GM12878 (cell line): ENCODE data around the gene HERPUD1. TPM values are rescaled to one million over a fixed set of nuclear protein-coding genes. Genes with fewer than 3 reads are reported as not detected.

Experiments used
- BHLHE40 ChIP-seq, 2 experiments: fragments of 450-650 bp in 1 of 2; IDR thresholded peaks; 2 replicates each; pipeline ENCODE4 v1.6.1; 2011 to 2017; ENCODE audit warnings: low read depth in 2 of 2, borderline replicate concordance in 1 of 2, improper control_type of control experiment in 1 of 2, low read length in 1 of 2, mild to moderate bottlenecking in 1 of 2
- CREM ChIP-seq: IDR thresholded peaks from 2 replicates; pipeline ENCODE4 v1.6.1; 2014; ENCODE audit warnings: antibody characterized with exemption, low read depth
- DPF2 ChIP-seq: fragments of 450-650 bp; IDR thresholded peaks from 2 replicates; pipeline ENCODE4 v1.6.1; 2017; ENCODE audit warnings: mild to moderate bottlenecking
- ESRRA ChIP-seq: IDR thresholded peaks from 2 replicates; pipeline ENCODE4 v1.6.1; 2012; ENCODE audit warnings: mild to moderate bottlenecking, low read length, improper control_type of control experiment
- ETV6 ChIP-seq, 2 experiments: fragments of 450-650 bp in 1 of 2; IDR thresholded peaks in 1 of 2; conservative IDR thresholded peaks in 1 of 2; 2 replicates each; pipeline ENCODE4 v1.6.1; 2014; ENCODE audit warnings: antibody characterized with exemption in 1 of 2, borderline replicate concordance in 1 of 2, low read depth in 1 of 2, mild to moderate bottlenecking in 1 of 2, moderate library complexity in 1 of 2
- FOXM1 ChIP-seq: IDR thresholded peaks from 2 replicates; pipeline ENCODE4 v1.6.1; 2012; ENCODE audit warnings: low read depth, mild to moderate bottlenecking, inconsistent platforms, low read length, moderate library complexity
- GATAD2B ChIP-seq: fragments of 450-650 bp; conservative IDR thresholded peaks from 2 replicates; pipeline ENCODE4 v1.6.1; 2017; ENCODE audit warnings: low read depth, mild to moderate bottlenecking, moderate library complexity
- IKZF1 ChIP-seq: fragments of 450-650 bp; conservative IDR thresholded peaks from 2 replicates; pipeline ENCODE4 v1.6.1; 2017; ENCODE audit warnings: antibody characterized with exemption, mild to moderate bottlenecking
- JUND ChIP-seq: IDR thresholded peaks from 2 replicates; pipeline ENCODE4 v1.6.1; 2012; ENCODE audit warnings: low read depth, mild to moderate bottlenecking, low read length, improper control_type of control experiment, moderate library complexity
- MEF2A ChIP-seq: IDR thresholded peaks from 2 replicates; pipeline ENCODE4 v1.6.1; 2011; ENCODE audit warnings: low read depth, mild to moderate bottlenecking, low read length, moderate library complexity; ENCODE audit not compliant: insufficient read depth
- MEF2B ChIP-seq: fragments of 450-650 bp; IDR thresholded peaks from 2 replicates; pipeline ENCODE4 v1.6.1; 2018; ENCODE audit warnings: mild to moderate bottlenecking, moderate library complexity; ENCODE audit not compliant: partially characterized antibody, poor library complexity, severe bottlenecking
- NFIC ChIP-seq: IDR thresholded peaks from 2 replicates; pipeline ENCODE4 v1.6.1; 2012; ENCODE audit warnings: low read depth, mild to moderate bottlenecking, inconsistent platforms, low read length, moderate library complexity
- NFYA ChIP-seq: IDR thresholded peaks from 2 replicates; pipeline ENCODE4 v1.6.1; 2011; ENCODE audit warnings: low read depth, mild to moderate bottlenecking, low read length, improper control_type of control experiment, borderline replicate concordance
- PBX3 ChIP-seq: IDR thresholded peaks from 2 replicates; pipeline ENCODE4 v1.6.1; 2011; ENCODE audit warnings: mild to moderate bottlenecking, low read depth, low read length, moderate library complexity; ENCODE audit not compliant: insufficient replicate concordance
- RUNX3 ChIP-seq: IDR thresholded peaks from 2 replicates; pipeline ENCODE4 v1.6.1; 2012; ENCODE audit warnings: low read length, inconsistent platforms
- SMAD1 ChIP-seq: fragments of 450-650 bp; IDR thresholded peaks from 2 replicates; pipeline ENCODE4 v1.6.1; 2018; ENCODE audit warnings: mild to moderate bottlenecking, low read depth; ENCODE audit not compliant: partially characterized antibody
- SMC3 ChIP-seq: IDR thresholded peaks from 2 replicates; pipeline ENCODE4 v1.6.1; 2011; ENCODE audit warnings: low read length, improper control_type of control experiment, borderline replicate concordance
- SP1 ChIP-seq: IDR thresholded peaks from one replicate; pipeline ENCODE4 v1.6.1; 2011; ENCODE audit warnings: low read depth, low read length
- SUZ12 ChIP-seq: fragments of 200-600 bp; sonication (generic); IDR thresholded peaks from one replicate; pipeline ENCODE4 v1.6.1; 2018; ENCODE audit warnings: antibody characterized with exemption, mild to moderate bottlenecking; ENCODE audit not compliant: unreplicated experiment
- TCF7 ChIP-seq: IDR thresholded peaks from 2 replicates; pipeline ENCODE4 v1.6.1; 2014; ENCODE audit warnings: antibody characterized with exemption, borderline replicate concordance
- ZNF217 ChIP-seq: fragments of 450-650 bp; IDR thresholded peaks from 2 replicates; pipeline ENCODE4 v1.6.1; 2017; ENCODE audit warnings: antibody characterized with exemption, mild to moderate bottlenecking
- ZNF384 ChIP-seq: IDR thresholded peaks from 2 replicates; pipeline ENCODE4 v1.6.1; 2012; ENCODE audit warnings: low read depth, mild to moderate bottlenecking, low read length, improper control_type of control experiment, borderline replicate concordance
- polyA plus RNA-seq, 11 experiments: library from polyadenylated mRNA; depleted of rRNA in 4 of 11; unstranded in 6 of 11; stranded (reverse) in 5 of 11; fragments of >200 nt; fragmentation: Nextera tagmentation in 4 of 11; fragmentation: Illumina TruSeq in 1 of 11; extraction: Ambion mirVana in 4 of 11; extraction: Trizol in 1 of 11; gene quantifications; 1 replicate in 1 of 11; 2 replicates in 10 of 11; pipeline versions ENCODE4 v1.2.1 to v1.2.3, GENCODE V29; 2011 to 2016; ENCODE audit warnings: inconsistent platforms in 2 of 11, missing spikeins in 2 of 11, low read depth in 1 of 11
- total RNA-seq, 4 experiments: library from RNA; depleted of rRNA in 3 of 4; stranded (reverse); fragments of >200 nt in 3 of 4; fragmentation: Illumina TruSeq in 1 of 4; extraction: Trizol in 1 of 4; gene quantifications; 2 replicates each; pipeline versions ENCODE4 v1.2.1 to v1.2.3, GENCODE V29; 2013 to 2021
- TF ChIP-seq, protein P1 (sequence below): fragments of 450-650 bp; IDR thresholded peaks from 2 replicates; pipeline ENCODE4 v1.6.1; 2017; ENCODE audit warnings: mild to moderate bottlenecking
- TF ChIP-seq, protein P2 (sequence below): fragments of 450-650 bp; IDR thresholded peaks from 2 replicates; pipeline ENCODE4 v1.6.1; 2017; ENCODE audit warnings: mild to moderate bottlenecking, moderate library complexity

The HERPUD1 gene
- total and polyA plus RNA-seq, 10 of the 15 experiments (the other 5 are each of a cell fraction or from before 2014, with no cell fraction given), result 32.6 to 212 (median 122) TPM

GRCh38 chr16:56898847-56899246 is 33.1 kb upstream of the HERPUD1 start (continued):
- TF ChIP-seq MEF2B (peak; percentile 67), ZNF384 (no peak), IKZF1 (peak; percentile 84), NFIC (peak; percentile 91), RUNX3 (peak; percentile 97), ZNF217 (peak; percentile 56; the same call in 1 of the 2 replicates), CREM (peak; percentile 25; the same call in 1 of the 2 replicates), SP1 (no peak), SMAD1 (no peak), GATAD2B (0 out of 2 replicates have a peak, but pooled peaks have one; percentile 21), JUND (no peak), NFYA (no peak), PBX3 (no peak), SUZ12 (no peak), DPF2 (peak; percentile 66), ESRRA (no peak), MEF2A (no peak; the same call in 1 of the 2 replicates), FOXM1 (peak; percentile 71; the same call in 1 of the 2 replicates), ETV6 (conservative IDR thresholded peaks at IDR 0.05 in 1 of 2, IDR thresholded peaks at IDR 0.05 in 1 of 2; ENCODE audit: borderline replicate concordance in 1 of 2, low read depth in 1 of 2) (peak in 1 of 2 experiments; percentile 96; a peak in 2 of 4 replicates), BHLHE40 (IDR thresholded peaks at IDR 0.05; ENCODE audit: borderline replicate concordance in 1 of 2, low read depth in 2 of 2, low read length in 1 of 2) (peak in 1 of 2 experiments; percentile 20; a peak in 1 of 4 replicates), SMC3 (no peak), TCF7 (peak; percentile 86)
- TF ChIP-seq, protein P1, sequence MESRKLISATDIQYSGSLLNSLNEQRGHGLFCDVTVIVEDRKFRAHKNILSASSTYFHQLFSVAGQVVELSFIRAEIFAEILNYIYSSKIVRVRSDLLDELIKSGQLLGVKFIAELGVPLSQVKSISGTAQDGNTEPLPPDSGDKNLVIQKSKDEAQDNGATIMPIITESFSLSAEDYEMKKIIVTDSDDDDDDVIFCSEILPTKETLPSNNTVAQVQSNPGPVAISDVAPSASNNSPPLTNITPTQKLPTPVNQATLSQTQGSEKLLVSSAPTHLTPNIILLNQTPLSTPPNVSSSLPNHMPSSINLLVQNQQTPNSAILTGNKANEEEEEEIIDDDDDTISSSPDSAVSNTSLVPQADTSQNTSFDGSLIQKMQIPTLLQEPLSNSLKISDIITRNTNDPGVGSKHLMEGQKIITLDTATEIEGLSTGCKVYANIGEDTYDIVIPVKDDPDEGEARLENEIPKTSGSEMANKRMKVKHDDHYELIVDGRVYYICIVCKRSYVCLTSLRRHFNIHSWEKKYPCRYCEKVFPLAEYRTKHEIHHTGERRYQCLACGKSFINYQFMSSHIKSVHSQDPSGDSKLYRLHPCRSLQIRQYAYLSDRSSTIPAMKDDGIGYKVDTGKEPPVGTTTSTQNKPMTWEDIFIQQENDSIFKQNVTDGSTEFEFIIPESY, result no peak
- TF ChIP-seq, protein P2, sequence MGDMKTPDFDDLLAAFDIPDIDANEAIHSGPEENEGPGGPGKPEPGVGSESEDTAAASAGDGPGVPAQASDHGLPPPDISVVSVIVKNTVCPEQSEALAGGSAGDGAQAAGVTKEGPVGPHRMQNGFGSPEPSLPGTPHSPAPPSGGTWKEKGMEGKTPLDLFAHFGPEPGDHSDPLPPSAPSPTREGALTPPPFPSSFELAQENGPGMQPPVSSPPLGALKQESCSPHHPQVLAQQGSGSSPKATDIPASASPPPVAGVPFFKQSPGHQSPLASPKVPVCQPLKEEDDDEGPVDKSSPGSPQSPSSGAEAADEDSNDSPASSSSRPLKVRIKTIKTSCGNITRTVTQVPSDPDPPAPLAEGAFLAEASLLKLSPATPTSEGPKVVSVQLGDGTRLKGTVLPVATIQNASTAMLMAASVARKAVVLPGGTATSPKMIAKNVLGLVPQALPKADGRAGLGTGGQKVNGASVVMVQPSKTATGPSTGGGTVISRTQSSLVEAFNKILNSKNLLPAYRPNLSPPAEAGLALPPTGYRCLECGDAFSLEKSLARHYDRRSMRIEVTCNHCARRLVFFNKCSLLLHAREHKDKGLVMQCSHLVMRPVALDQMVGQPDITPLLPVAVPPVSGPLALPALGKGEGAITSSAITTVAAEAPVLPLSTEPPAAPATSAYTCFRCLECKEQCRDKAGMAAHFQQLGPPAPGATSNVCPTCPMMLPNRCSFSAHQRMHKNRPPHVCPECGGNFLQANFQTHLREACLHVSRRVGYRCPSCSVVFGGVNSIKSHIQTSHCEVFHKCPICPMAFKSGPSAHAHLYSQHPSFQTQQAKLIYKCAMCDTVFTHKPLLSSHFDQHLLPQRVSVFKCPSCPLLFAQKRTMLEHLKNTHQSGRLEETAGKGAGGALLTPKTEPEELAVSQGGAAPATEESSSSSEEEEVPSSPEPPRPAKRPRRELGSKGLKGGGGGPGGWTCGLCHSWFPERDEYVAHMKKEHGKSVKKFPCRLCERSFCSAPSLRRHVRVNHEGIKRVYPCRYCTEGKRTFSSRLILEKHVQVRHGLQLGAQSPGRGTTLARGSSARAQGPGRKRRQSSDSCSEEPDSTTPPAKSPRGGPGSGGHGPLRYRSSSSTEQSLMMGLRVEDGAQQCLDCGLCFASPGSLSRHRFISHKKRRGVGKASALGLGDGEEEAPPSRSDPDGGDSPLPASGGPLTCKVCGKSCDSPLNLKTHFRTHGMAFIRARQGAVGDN, result peak; percentile 67; the same call in 1 of the 2 replicates
